Measurements from ENCODE around the gene CRYBB3.
"Not testable (repeated sequence)": the region's sequence is repeated elsewhere in the genome, so short reads cannot be mapped to it uniquely, and the experiment has no call there.

Gene CRYBB3

GRCh38 chr22:25176175-25176574, 23.5 kb upstream of the CRYBB3 start:
- WGBS (ENCODE audit: insufficient coverage): 97% methylated on average over 4 of the region's 6 CpGs
- Histone ChIP-seq H3K4me1 (ENCODE audit: control extremely low read depth in 1 of 4, control insufficient read depth in 4 of 4, insufficient read depth in 4 of 4, low read length in 3 of 4) (no peaks in the 10 kb centered on the region), H3K9me3 (ENCODE audit: control extremely low read depth in 1 of 5, control insufficient read depth in 4 of 5, insufficient read depth in 2 of 5, low read depth in 1 of 5, low read length in 4 of 5) (peaks cover 0 to 12% (median 1%) of the 10 kb centered on the region in 5 experiments), H3K36me3 (ENCODE audit: control insufficient read depth in 4 of 4, insufficient read depth in 4 of 4, low read length in 3 of 4) (no peaks in the 10 kb centered on the region), H3K4me3 (ENCODE audit: control insufficient read depth in 1 of 7, extremely low read depth in 1 of 7, insufficient read depth in 4 of 7, low read depth in 2 of 7, low read length in 6 of 7) (no peak overlapping the region), H3K27ac (ENCODE audit: insufficient read depth in 1 of 2, low read depth in 1 of 2, low read length in 2 of 2, poor library complexity in 1 of 2, severe bottlenecking in 2 of 2) (no peak overlapping the region), H3K27me3 (replicated peaks in 2 of 5; ENCODE audit: control insufficient read depth in 4 of 5, insufficient read depth in 5 of 5, low read length in 4 of 5) (no peaks in the 10 kb centered on the region)
- ChIA-PET POLR2A (no interaction called here), CTCF (interaction anchor here (1.4 kb wide), 1 partner anchor 94 kb away, joined by 6 read pairs; no protein-coding TSS in a partner anchor)
- DNase-seq: no peak

GRCh38 chr22:25176799-25177198, 22.9 kb upstream of the CRYBB3 start:
- no peak for DNase-seq
- no peak overlapping the region for H3K4me3 ChIP-seq (ENCODE audit: control insufficient read depth in 1 of 7, extremely low read depth in 1 of 7, insufficient read depth in 4 of 7, low read depth in 2 of 7, low read length in 6 of 7)
- no peak overlapping the region for H3K27ac ChIP-seq (ENCODE audit: insufficient read depth in 1 of 2, low read depth in 1 of 2, low read length in 2 of 2, poor library complexity in 1 of 2, severe bottlenecking in 2 of 2)
- WGBS (ENCODE audit: insufficient coverage): no CpG with 5 or more reads among the region's 3 CpGs
- peaks cover 0 to 14% (median 1%) of the 10 kb centered on the region in 5 experiments for H3K9me3 ChIP-seq (ENCODE audit: control extremely low read depth in 1 of 5, control insufficient read depth in 4 of 5, insufficient read depth in 2 of 5, low read depth in 1 of 5, low read length in 4 of 5)
- ChIA-PET CTCF (interaction anchor here (1.4 kb wide), 1 partner anchor 95 kb away, joined by 6 read pairs; no protein-coding TSS in a partner anchor), POLR2A (no interaction called here)
- no peaks in the 10 kb centered on the region for H3K4me1 ChIP-seq (ENCODE audit: control extremely low read depth in 1 of 4, control insufficient read depth in 4 of 4, insufficient read depth in 4 of 4, low read length in 3 of 4)
- no peaks in the 10 kb centered on the region for H3K36me3 ChIP-seq (ENCODE audit: control insufficient read depth in 4 of 4, insufficient read depth in 4 of 4, low read length in 3 of 4)
- no peaks in the 10 kb centered on the region for H3K27me3 ChIP-seq (replicated peaks in 2 of 5; ENCODE audit: control insufficient read depth in 4 of 5, insufficient read depth in 5 of 5, low read length in 4 of 5)

- no peak overlapping the region for H3K4me3 ChIP-seq (ENCODE audit: control insufficient read depth in 1 of 7, extremely low read depth in 1 of 7, insufficient read depth in 4 of 7, low read depth in 2 of 7, low read length in 6 of 7)
- no peaks in the 10 kb centered on the region for H3K4me1 ChIP-seq (ENCODE audit: control extremely low read depth in 1 of 4, control insufficient read depth in 4 of 4, insufficient read depth in 4 of 4, low read length in 3 of 4)
- no peaks in the 10 kb centered on the region for H3K27me3 ChIP-seq (replicated peaks in 2 of 5; ENCODE audit: control insufficient read depth in 4 of 5, insufficient read depth in 5 of 5, low read length in 4 of 5)
- no peak for DNase-seq
- POLR2A ChIA-PET: no interaction called here
- no peak overlapping the region for H3K27ac ChIP-seq (ENCODE audit: insufficient read depth in 1 of 2, low read depth in 1 of 2, low read length in 2 of 2, poor library complexity in 1 of 2, severe bottlenecking in 2 of 2)
- peaks cover 0 to 14% (median 1%) of the 10 kb centered on the region in 5 experiments for H3K9me3 ChIP-seq (ENCODE audit: control extremely low read depth in 1 of 5, control insufficient read depth in 4 of 5, insufficient read depth in 2 of 5, low read depth in 1 of 5, low read length in 4 of 5)
- CTCF ChIA-PET: interaction anchor here (1.4 kb wide), 1 partner anchor 96 kb away, joined by 6 read pairs; no protein-coding TSS in a partner anchor
- H3K36me3 ChIP-seq (ENCODE audit: control insufficient read depth in 4 of 4, insufficient read depth in 4 of 4, low read length in 3 of 4): no peaks in the 10 kb centered on the region
- WGBS (ENCODE audit: insufficient coverage): 96% methylated on average over 13 of the region's 13 CpGs
Measured at GRCh38 chr22:25177226-25177625, 22.4 kb upstream of the CRYBB3 start.

GRCh38 chr22:25177895-25178294, 21.8 kb upstream of the CRYBB3 start:
- H3K4me3 ChIP-seq (ENCODE audit: control insufficient read depth in 1 of 7, extremely low read depth in 1 of 7, insufficient read depth in 4 of 7, low read depth in 2 of 7, low read length in 6 of 7): no peak overlapping the region
- H3K36me3 ChIP-seq (ENCODE audit: control insufficient read depth in 4 of 4, insufficient read depth in 4 of 4, low read length in 3 of 4): no peaks in the 10 kb centered on the region
- WGBS (ENCODE audit: insufficient coverage): 95% methylated on average over 4 of the region's 9 CpGs
- no peaks in the 10 kb centered on the region for H3K27me3 ChIP-seq (replicated peaks in 2 of 5; ENCODE audit: control insufficient read depth in 4 of 5, insufficient read depth in 5 of 5, low read length in 4 of 5)
- no peaks in the 10 kb centered on the region for H3K4me1 ChIP-seq (ENCODE audit: control extremely low read depth in 1 of 4, control insufficient read depth in 4 of 4, insufficient read depth in 4 of 4, low read length in 3 of 4)
- ChIA-PET CTCF (no interaction called here), POLR2A (no interaction called here)
- peaks cover 0 to 14% (median 1%) of the 10 kb centered on the region in 5 experiments for H3K9me3 ChIP-seq (ENCODE audit: control extremely low read depth in 1 of 5, control insufficient read depth in 4 of 5, insufficient read depth in 2 of 5, low read depth in 1 of 5, low read length in 4 of 5)
- H3K27ac ChIP-seq (ENCODE audit: insufficient read depth in 1 of 2, low read depth in 1 of 2, low read length in 2 of 2, poor library complexity in 1 of 2, severe bottlenecking in 2 of 2): no peak overlapping the region
- DNase-seq: no peak

- DNase-seq; H3K36me3 ChIP-seq (ENCODE audit: control insufficient read depth in 4 of 4, insufficient read depth in 4 of 4, low read length in 3 of 4); CTCF ChIA-PET; H3K4me3 ChIP-seq (ENCODE audit: control insufficient read depth in 1 of 7, extremely low read depth in 1 of 7, insufficient read depth in 4 of 7, low read depth in 2 of 7, low read length in 6 of 7); H3K27ac ChIP-seq (ENCODE audit: insufficient read depth in 1 of 2, low read depth in 1 of 2, low read length in 2 of 2, poor library complexity in 1 of 2, severe bottlenecking in 2 of 2); H3K27me3 ChIP-seq (replicated peaks in 2 of 5; ENCODE audit: control insufficient read depth in 4 of 5, insufficient read depth in 5 of 5, low read length in 4 of 5); H3K4me1 ChIP-seq (ENCODE audit: control extremely low read depth in 1 of 4, control insufficient read depth in 4 of 4, insufficient read depth in 4 of 4, low read length in 3 of 4); POLR2A ChIA-PET: not testable (repeated sequence)
- WGBS (ENCODE audit: insufficient coverage): 89% methylated on average over 6 of the region's 6 CpGs
- peaks cover 0 to 14% (median 1%) of the 10 kb centered on the region in 5 experiments for H3K9me3 ChIP-seq (ENCODE audit: control extremely low read depth in 1 of 5, control insufficient read depth in 4 of 5, insufficient read depth in 2 of 5, low read depth in 1 of 5, low read length in 4 of 5)
Measured at GRCh38 chr22:25178348-25178747, 21.3 kb upstream of the CRYBB3 start.

GRCh38 chr22:25178869-25179631, 20.6 kb upstream of the CRYBB3 start:
- DNase-seq; H3K27ac ChIP-seq (ENCODE audit: insufficient read depth in 1 of 2, low read depth in 1 of 2, low read length in 2 of 2, poor library complexity in 1 of 2, severe bottlenecking in 2 of 2); POLR2A ChIA-PET; H3K27me3 ChIP-seq (replicated peaks in 2 of 5; ENCODE audit: control insufficient read depth in 4 of 5, insufficient read depth in 5 of 5, low read length in 4 of 5); H3K36me3 ChIP-seq (ENCODE audit: control insufficient read depth in 4 of 4, insufficient read depth in 4 of 4, low read length in 3 of 4); CTCF ChIA-PET; H3K4me3 ChIP-seq (ENCODE audit: control insufficient read depth in 1 of 7, extremely low read depth in 1 of 7, insufficient read depth in 4 of 7, low read depth in 2 of 7, low read length in 6 of 7); H3K4me1 ChIP-seq (ENCODE audit: control extremely low read depth in 1 of 4, control insufficient read depth in 4 of 4, insufficient read depth in 4 of 4, low read length in 3 of 4): not testable (repeated sequence)
- 94% methylated on average over 34 of the region's 63 CpGs for WGBS (ENCODE audit: insufficient coverage)
- H3K9me3 ChIP-seq (ENCODE audit: control extremely low read depth in 1 of 5, control insufficient read depth in 4 of 5, insufficient read depth in 2 of 5, low read depth in 1 of 5, low read length in 4 of 5): peaks cover 0 to 14% (median 1%) of the 10 kb centered on the region in 5 experiments
